GM19035 (cell line): ENCODE results near the gene FHIT.

ENCODE experiments used
- ATAC-seq: cut with Tn5 transposase; IDR thresholded peaks from one replicate; pipeline ENCODE4 v1.9.1; 2021; ENCODE audit not compliant: unreplicated experiment

The FHIT gene

DNA sequence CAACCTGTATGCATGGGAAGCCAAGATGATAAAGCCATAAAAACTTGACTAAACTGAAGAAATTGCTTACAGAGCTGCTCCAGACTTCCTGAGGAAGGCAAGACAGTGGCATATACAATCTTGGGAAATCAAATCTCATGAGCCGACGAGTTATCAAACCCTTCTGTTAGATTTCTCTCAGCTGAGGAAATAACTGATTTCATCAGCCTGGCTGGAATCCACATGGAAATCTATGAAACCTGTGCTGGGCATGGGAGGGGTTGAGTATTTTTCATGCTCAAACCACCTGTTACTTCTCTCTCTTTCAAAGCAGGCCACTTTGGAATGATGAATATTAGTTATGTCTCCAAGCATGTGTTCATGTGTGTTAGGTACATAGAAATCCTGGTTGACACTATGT, 727.7 kb downstream of the FHIT start:
- ATAC-seq, result no peak

DNA sequence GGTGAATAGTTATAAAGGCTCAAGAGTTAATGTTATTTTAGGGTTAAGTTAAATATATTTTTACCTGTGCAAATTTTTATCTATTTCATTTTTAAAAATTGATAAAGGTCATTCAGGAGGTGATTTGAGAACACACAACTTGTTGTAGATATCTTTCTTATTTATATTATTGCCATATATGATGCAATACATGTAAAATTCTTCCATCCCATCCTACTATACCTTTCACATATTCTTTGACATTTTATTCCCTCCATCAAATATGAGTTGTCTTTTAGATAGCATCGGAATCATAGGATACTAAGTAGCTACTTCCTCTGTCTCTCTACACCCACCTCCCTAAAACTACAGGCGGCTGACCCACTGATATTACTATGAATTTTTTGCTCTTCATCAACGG, 734.1 kb downstream of the FHIT start:
- no peak for ATAC-seq

DNA sequence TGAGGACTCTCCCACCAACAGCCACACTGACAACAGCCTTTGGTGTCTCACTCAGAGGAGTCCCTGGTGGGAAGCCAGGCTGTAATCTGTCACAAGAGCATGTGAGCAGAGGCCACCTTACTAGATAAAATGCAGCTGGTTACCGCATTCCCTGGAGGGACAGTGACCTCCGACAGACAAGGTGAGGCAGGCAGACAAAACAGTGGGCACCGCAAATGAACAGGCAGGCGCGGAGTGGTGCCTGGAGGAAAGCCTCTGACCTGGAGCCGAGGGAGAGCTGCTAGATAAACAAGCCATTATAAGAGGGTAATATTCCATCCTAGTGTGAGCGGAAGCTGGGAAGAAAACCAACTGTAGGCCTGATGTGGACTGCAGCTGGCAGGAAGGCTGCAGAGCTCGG, 736.4 kb downstream of the FHIT start:
- no peak for ATAC-seq

DNA sequence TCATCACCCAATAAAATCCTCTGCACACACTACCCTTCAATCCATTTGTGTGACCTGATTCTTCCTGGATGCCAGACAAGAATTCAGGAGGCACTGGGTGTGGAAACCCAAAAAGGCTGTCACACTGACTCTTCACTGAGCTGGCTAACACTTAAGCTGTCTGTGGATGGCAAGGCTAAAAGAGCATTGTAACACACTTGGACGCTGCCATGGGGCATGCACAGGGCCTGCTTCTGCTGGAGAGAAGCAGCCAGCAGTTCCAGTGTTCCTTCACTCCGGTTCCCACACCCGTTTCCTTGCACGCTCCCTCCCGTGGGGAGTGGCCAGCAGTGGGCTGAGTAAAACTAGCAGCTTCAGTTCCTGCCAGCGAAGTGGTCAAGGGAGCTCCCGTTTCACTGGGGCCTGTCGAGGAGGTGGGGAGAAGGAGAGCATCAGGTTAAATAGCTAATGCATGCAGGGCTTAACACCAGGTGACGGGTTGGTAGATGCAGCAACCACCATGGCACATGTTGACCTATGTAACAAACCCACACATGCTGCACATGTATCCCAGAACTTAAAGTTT, 737.1 kb downstream of the FHIT start:
- no peak for ATAC-seq

DNA sequence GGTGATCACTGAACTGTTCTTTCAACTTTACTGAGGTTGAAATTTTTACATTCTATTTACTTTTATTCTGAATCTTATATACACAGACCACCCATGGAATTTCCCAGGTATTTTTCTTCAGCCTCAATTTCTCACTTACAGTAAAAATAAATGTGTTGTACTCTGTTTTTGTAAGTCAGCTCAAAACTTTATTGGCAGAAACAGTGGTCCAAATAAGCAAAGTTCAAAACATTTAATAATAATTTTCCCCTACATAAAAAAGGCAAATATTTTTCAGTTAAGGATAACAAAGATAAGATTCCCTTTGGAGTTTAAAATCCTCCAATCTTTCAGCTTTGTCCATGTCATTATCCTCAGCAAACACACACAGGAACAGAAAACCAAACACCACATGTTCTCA, 738.0 kb downstream of the FHIT start:
- no peak for ATAC-seq

DNA sequence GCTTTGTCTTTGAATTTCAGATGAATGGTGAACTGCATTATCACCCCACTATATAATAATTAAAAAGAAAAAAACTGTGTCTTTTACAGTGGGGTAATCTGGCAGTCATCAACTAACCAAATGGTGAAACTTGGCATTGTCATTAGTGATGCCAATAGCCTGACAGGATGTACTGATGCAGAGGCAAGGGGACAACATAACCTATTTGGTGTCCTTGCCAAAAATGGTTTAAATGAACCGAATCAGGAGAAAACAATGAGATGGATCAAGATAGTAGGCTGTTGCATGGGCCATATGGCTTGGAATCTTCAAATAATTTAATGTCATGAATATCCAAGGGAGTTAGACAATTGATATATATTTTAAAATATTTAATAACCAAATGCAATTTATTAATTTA, 738.7 kb downstream of the FHIT start:
- no peak for ATAC-seq

DNA sequence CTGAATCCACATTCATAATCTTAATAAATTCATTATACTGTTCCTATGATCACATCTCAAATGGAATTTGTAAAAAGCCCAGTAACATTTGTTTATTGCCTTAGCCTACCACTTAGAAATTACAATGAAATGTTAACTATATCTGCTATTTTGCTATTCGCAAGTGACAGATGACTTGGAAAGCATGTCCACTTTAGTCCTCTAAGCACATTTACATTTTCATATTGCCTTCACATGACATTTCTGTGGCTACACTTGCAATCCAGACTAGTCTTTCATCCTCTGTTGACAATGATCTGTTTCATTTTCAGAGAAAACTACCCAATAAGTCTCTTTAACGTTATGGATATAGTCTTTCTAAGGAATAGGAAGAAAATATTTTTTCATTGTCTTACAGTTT, 741.8 kb downstream of the FHIT start:
- no peak for ATAC-seq

DNA sequence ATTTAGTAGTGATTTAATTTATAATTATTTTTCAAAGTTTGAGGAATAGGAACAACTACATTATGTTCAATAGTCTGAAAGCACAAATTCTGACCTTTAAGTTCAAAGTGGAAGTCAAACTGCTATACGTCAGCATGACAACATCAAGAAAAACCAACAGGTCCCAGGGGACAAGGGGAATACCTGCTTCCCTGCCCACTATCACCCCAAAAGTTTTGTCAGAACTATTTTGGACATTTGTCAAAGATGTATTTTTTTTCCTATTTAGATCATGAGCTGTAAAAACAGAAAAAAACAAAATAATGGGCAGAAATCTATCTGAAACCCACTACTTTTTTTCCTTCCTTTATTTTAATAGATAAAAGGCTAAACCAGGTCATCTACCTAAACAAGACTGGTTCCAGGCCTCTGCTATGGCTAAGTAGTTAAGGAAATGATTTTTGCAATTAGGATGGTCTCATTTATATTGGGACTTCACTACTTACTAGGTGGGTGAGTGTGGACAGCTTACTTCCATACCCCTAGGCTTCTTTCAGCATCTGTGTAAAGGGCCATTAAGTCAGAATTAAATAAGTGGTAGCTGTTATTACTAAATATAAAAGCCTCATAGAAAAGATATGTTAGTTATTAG, 746.3 kb downstream of the FHIT start:
- ATAC-seq, result no peak

DNA sequence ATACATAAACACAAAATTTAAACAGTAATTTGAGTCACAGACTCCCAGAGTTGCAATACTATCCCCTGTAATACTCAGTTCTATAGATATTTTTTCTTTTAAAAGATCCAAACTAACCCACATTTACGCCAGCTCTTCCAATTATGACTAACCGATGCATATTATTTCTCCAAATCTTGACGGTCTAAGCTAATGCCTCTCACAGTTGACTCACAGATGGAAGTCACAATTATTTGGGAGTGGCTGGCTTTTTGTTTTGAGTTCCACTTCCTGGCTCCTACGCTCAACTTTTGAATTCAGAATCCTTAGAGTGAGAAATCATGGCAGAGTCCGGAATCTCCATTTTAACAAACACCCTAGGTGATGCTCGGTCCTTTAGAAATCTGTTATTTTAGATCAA, 749.9 kb downstream of the FHIT start:
- no peak for ATAC-seq

DNA sequence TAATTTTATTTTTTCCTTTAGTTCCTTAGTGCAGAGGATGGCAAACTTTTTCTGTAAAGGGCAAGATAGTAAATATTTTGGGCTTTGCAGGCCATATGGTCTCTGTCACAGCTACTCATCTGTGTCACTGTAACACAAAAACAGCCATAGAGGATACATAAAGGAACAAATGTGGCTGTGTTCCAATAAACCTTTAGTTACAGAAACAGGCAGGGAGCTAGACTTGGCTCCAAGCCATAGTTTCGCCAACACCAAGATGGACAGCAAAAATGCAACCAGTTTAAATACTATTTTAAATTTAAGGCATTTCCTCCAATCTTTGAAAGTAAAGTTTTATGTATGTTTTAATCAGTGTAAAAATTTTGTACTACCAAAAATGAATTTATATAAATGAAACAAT, 753.4 kb downstream of the FHIT start:
- no peak for ATAC-seq

DNA sequence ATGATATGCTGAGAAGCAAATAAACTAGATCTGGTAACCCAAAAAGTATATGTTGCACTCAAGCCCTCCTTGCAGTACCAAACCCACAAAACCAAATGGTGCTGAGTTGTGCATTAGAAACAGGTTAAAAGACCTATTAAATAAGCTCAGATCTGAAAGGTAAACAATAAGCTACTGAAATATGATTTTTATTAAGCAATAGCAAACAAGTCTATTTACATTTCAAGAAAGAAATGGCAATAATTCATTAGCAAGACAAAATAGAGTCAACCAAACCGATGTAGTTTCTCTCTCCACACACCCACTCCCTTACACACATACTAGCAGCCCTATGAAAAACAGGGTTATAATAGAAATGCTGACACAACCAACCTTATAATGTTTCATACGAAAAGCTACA, 760.3 kb downstream of the FHIT start:
- ATAC-seq, result no peak

DNA sequence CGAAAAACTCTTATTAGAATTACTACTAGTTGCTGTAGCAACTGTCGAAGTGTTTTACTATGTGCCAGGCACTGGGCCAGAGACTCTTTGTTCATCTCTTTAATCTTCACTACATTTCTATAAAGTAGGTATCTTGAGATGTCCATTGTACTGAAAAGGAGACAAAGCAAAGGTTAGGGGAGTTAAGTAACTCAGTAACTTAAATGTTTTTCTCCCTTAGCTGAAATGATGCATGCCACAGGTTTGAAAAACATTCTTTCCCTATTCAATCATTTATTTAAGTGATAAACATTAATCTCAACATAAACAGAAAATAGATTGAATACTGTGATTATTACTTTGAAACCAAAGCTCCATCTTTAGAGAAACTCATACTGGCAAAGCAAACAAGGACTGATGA, 776.2 kb downstream of the FHIT start:
- ATAC-seq, result no peak

DNA sequence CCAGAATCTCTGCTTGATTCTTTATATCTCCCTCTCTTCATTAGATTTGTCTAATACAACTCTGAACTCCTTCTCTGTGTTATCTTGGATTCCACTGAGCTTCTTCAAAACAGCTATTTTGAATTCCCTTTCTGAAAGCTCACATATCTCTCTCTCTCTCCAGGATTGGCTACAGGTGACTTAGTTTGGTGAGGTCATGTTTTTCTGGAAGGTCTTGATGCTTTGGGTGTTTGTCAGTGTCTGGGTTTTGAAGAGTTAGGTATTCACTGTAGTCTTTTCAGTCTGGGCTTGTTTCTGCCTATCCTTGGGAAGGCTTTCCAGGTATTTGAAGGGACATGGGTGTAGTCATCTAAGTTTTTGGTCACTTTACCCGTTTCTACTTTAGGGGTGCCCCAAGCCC, 781.8 kb downstream of the FHIT start:
- no peak for ATAC-seq

DNA sequence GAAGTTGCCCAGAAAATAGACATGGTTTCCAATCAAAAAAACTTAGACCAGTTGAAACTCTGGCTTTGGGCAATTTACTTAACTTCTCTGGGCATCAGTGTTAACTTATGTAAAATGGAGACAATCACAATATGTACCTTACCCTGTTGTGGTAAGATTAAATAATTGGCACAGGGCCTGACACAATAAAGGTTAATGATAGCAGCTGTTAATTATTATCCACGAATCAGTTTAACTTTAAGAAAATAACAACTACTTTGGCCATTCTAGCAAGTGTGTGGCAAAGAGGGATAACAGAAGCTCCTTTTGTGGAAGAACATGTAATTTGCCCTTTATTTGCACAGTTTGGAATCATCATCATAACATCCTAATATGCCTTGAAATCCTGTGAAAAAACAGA, 787.6 kb downstream of the FHIT start:
- ATAC-seq, result no peak

DNA sequence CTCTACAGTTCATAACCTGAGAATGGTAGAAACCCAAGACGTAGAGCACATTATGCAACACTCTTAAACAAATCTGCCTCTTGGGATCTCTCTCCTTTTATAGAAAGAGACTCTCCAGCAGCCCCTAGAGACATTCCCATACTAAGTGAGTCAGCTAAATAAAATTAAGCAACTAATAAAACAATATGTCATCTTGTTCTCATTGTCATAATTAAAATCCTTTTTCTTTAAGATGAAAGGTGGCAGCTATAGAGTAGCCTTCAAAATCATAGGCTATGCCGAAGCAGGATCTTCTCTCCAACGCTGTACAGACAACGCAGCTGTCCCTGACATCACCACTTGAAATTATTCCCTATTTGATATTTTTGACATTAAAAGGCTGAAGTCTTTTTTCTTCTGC, 790.0 kb downstream of the FHIT start:
- no peak for ATAC-seq

DNA sequence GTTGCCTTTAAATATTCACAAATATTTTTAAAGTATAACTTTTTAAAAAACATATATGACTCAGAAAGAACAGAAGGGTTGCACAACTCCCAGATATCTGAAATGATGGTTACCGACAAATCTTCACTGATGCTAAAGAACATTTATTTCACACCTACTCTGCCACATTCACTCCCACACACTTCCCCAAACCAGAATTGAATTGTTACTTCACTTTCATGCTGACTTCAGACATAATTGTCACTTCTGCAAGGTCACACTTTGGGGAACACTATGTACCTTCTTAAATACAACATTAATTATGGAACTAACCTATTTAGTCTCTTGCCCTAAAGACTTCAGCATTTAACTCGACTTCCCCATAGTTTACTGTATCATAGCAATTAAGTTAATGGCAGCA, 795.1 kb downstream of the FHIT start:
- ATAC-seq, result no peak

DNA sequence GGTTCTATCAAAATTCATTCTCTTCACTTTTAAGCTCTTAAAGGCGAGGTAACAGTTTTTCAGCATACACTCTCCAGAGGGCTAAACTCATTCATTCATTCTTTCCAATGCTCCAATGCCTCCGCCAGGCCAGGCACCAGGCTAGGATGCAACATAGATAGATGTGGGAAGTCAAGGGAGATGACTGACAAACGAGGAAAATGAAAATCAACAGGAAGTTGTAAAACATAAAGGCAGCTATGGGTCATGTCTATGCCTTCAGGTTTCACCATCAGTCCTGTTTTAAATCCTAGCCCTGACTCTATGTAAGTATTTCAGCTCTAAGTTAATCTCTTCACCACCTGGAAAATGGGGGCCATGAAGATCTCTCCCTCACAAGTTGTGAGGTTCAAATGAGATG, 797.9 kb downstream of the FHIT start:
- ATAC-seq, result no peak

DNA sequence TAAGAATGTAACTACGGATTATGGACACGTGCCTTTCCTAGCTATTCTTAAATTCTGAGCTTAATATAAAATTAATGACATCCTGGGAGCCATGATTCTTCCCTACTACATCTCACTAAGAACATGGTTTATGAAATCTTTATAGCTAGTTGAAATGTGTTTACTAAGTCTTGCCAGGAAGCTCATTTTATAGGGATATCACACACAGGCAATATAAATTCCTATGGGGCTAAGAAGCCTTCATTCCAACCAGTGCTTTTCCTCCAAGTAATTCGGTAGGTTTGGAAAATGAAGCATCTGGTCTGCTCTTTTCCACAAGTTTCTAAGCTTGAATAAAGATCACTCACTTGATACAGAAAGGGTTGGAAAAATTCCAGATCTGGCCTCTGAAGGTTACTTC, 802.6 kb downstream of the FHIT start:
- no peak for ATAC-seq

DNA sequence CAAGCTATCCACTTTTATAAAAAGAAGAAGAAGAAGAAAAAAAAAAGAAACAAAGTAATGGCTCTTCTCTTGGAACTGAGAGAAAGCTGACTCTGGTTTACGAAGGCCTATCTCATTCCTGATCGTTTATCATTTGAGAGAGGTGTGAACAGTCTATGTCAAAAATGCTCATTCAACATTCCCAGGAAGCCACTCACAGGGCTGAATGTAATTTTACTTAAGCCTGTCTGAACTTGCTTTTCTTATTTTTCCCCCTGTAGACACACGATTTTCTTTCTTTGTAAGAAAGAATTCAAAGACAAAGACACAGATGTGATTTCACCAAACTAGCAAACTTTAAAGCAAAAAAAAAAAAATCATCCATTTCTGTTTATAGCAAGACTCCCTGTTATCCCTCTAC, 805.8 kb downstream of the FHIT start:
- no peak for ATAC-seq

DNA sequence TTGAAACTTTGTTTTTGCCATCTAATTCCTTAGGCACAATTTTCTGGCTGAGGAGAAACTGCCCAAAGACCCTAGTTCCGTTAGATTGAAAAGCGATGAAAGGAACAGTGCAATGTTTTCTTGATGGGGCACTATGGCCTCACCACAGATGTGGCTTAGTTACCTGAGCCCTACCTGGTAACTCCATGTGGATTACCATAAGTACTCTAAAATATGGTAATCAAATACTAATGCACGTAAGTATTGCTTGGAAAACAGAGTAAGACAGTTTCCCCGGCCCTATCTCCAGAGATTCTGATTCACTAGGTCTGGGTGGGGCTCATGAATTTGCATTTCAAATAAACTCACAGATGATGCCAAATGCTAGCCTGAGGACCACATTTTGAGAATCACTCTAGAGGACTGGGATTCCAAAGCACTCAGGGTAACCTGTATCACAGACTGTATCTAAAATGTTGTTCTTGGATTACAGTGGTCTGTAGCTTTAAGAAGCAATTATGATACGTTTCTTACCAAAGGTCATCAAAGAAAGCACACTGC, 806.3 kb downstream of the FHIT start:
- ATAC-seq, result no peak

DNA sequence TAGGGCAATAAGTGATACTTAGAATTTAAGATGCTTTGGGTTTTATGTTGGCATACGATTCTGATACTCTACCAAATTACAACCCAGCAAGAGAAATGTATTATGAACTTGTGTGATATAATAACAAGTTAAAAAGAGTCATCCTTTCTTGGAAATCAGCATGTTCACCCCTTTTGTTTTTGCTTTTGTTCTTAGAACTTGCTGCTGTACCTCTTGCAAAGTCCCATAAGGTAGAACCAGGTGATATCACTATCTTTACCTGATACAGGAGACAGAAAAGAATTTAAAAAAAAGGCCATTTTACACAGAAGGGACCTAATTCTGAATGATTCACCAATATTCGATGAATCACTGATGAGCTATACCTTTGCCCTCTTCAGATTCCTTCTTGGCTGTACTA, 810.4 kb downstream of the FHIT start:
- ATAC-seq, result no peak

DNA sequence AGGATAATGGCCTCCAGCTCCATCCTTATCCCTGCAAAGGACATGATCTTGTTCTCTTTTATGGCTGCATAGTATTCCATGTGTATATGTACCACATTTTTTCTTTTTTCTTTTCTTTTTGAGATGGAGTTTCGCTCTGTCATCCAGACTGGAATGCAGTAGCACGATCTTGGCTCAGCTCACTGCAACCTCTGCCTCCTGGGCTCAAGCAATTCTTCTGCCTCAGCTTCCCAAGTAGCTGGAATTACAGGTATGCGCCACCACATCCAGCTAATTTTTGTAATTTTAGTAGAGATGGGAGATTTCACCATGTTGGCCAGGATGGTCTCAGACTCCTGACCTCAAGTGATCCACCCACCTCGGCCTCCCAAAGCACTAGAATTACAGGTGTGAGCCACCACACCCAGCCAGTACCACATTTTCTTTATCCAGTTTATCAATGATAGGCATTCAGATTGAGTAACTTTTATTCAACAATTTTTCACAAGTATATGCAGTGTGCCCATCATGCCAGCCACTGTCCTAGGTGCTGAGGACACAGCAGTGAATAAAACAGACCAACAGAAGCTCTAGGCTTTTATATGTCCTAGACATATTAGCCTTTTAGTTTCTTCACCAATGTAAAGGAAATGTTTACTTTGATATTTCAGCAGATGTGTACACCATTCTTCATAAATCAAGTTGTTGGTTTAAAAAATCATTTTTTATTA, 815.2 kb downstream of the FHIT start:
- no peak for ATAC-seq

DNA sequence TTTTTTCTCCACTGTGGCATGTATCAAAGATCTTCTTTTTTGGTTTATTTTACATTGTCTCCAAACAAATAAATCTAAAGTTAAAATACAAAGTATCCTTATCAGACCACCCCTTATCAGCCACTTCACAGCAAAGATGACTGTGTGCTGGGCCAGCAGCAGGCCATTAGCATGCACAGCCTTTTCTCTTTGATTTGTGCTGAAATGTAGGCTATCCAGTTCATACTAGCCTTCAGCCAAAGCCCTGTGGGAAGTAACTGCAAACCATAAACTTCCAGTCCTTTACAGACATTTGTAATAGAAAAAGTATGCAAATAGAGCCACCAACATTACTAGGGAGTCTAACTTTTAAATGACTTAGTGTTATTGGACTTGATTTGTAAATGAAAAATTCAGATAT, 816.3 kb downstream of the FHIT start:
- no peak for ATAC-seq
